ENCODE measurements around the gene TNK1.
"Not testable (repeated sequence)": the region's sequence is repeated elsewhere in the genome, so short reads cannot be mapped to it uniquely, and the experiment has no call there.

TNK1 gene

GRCh38 chr17:7334938-7335538, 45.9 kb upstream of the TNK1 start:
- Histone ChIP-seq H3K4me2 (ENCODE audit: low read depth, low read length, poor library complexity, severe bottlenecking) (no peak overlapping the region), H3K27ac (ENCODE audit: low read depth, low read length) (no peak overlapping the region)

GRCh38 chr17:7335765-7336164, 45.1 kb upstream of the TNK1 start:
- H3K36me3 ChIP-seq (ENCODE audit: low read length); H3K9me3 ChIP-seq (ENCODE audit: insufficient read depth, low read length); H3K9me2 ChIP-seq (replicated peaks; ENCODE audit: insufficient read depth, low read length); H4K20me1 ChIP-seq (ENCODE audit: low read depth, low read length); H3K27me3 ChIP-seq (ENCODE audit: low read length); H3F3A ChIP-seq (ENCODE audit: insufficient read depth): not testable (repeated sequence)
- peaks cover 12% of the 10 kb centered on the region; the same call in 1 of the 2 replicates for H3K79me2 ChIP-seq (ENCODE audit: insufficient read depth, low read length)
- peak overlapping the region; percentile 55 for H2AFZ ChIP-seq (ENCODE audit: low read depth, low read length, severe bottlenecking)
- peak overlapping the region; percentile 86 for H3K9ac ChIP-seq (ENCODE audit: low read length)
- H3K27ac ChIP-seq (ENCODE audit: low read depth, low read length), result peak overlapping the region; percentile 79; the same call in 1 of the 2 replicates
- H3K4me3 ChIP-seq (ENCODE audit: insufficient read depth, low read length, poor library complexity, severe bottlenecking), result peak overlapping the region; percentile 75
- H3K4me2 ChIP-seq (ENCODE audit: low read depth, low read length, poor library complexity, severe bottlenecking), result peak overlapping the region; percentile 87

More at GRCh38 chr17:7334938-7335538, 45.9 kb upstream of the TNK1 start:
- Histone ChIP-seq H3K9me2 (replicated peaks; ENCODE audit: insufficient read depth, low read length) (no peaks in the 10 kb centered on the region), H3K27me3 (ENCODE audit: low read length) (no peaks in the 10 kb centered on the region), H3F3A (ENCODE audit: insufficient read depth) (peaks cover 13% of the 10 kb centered on the region), H3K9me3 (ENCODE audit: insufficient read depth, low read length) (no peaks in the 10 kb centered on the region), H3K79me2 (ENCODE audit: insufficient read depth, low read length) (peaks cover 12% of the 10 kb centered on the region; the same call in 1 of the 2 replicates), H3K4me3 (ENCODE audit: insufficient read depth, low read length, poor library complexity, severe bottlenecking) (no peak overlapping the region), H4K20me1 (ENCODE audit: low read depth, low read length) (no peaks in the 10 kb centered on the region), H3K36me3 (ENCODE audit: low read length) (no peaks in the 10 kb centered on the region; the same call in 1 of the 2 replicates), H3K9ac (ENCODE audit: low read length) (no peak overlapping the region), H2AFZ (ENCODE audit: low read depth, low read length, severe bottlenecking) (no peak overlapping the region)
- TF ChIP-seq EZH2phosphoT487 (conservative IDR thresholded peaks at IDR 0.05; ENCODE audit: low read length), result no peak
- TF ChIP-seq CTCF (IDR thresholded peaks at IDR 0.05; ENCODE audit: insufficient read depth, low read length, poor library complexity, severe bottlenecking), result no peak

GRCh38 chr17:7336240-7337175, 44.4 kb upstream of the TNK1 start, which contains the start of gene ACAP1:
Gene ACAP1, plus strand, starts transcription at chr17:7336529. Its CDS starts 206 bp downstream, at chr17:7336735.
- peak within 1 kb of the TSS; percentile 87 for H3K4me2 ChIP-seq (ENCODE audit: low read depth, low read length, poor library complexity, severe bottlenecking)

DNA sequence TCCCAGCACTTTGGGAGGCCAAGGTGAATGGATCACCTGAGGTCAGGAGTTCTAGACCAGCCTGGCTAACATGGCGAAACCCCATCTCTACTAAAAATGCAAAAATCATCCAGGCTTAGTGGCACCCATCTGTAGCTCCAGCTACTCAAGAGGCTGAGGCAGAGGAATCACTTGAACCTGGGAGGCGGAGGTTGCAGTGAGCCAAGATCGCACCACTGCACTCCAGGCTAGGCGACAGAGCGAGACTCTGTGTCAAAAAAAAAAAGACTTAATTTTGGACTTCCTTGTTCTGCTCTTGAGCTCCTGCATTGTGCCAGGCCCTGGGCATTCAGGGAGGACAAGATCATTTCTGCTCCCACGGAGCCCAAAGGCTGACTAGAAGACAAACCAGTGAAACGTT, 43.3 kb upstream of the TNK1 start:
- not testable (repeated sequence) for H4K20me1 ChIP-seq (ENCODE audit: low read depth, low read length); H3K36me3 ChIP-seq (ENCODE audit: low read length); H2AFZ ChIP-seq (ENCODE audit: low read depth, low read length, severe bottlenecking); H3K9me2 ChIP-seq (replicated peaks; ENCODE audit: insufficient read depth, low read length); H3K27me3 ChIP-seq (ENCODE audit: low read length); H3F3A ChIP-seq (ENCODE audit: insufficient read depth); H3K9me3 ChIP-seq (ENCODE audit: insufficient read depth, low read length)
- Histone ChIP-seq H3K27ac (ENCODE audit: low read depth, low read length) (peak overlapping the region; percentile 79), H3K79me2 (ENCODE audit: insufficient read depth, low read length) (peaks cover 12% of the 10 kb centered on the region; the same call in 1 of the 2 replicates), H3K9ac (ENCODE audit: low read length) (peak overlapping the region; percentile 86), H3K4me2 (ENCODE audit: low read depth, low read length, poor library complexity, severe bottlenecking) (peak overlapping the region; percentile 87), H3K4me3 (ENCODE audit: insufficient read depth, low read length, poor library complexity, severe bottlenecking) (peak overlapping the region; percentile 75)

More at GRCh38 chr17:7336240-7337175, 44.4 kb upstream of the TNK1 start, which contains the start of gene ACAP1:
- H3F3A ChIP-seq (ENCODE audit: insufficient read depth), result peaks cover 9% of the 10 kb centered on the region; the same call in 1 of the 2 replicates
- H3K9me3 ChIP-seq (ENCODE audit: insufficient read depth, low read length), result no peaks in the 10 kb centered on the region
- no peak for TF ChIP-seq CTCF (IDR thresholded peaks at IDR 0.05; ENCODE audit: insufficient read depth, low read length, poor library complexity, severe bottlenecking)
- TF ChIP-seq EZH2phosphoT487 (conservative IDR thresholded peaks at IDR 0.05; ENCODE audit: low read length), result no peak
- H2AFZ ChIP-seq (ENCODE audit: low read depth, low read length, severe bottlenecking), result peak within 1 kb of the TSS; percentile 55
- peak within 1 kb of the TSS; percentile 86 for H3K9ac ChIP-seq (ENCODE audit: low read length)
- no peaks in the 10 kb centered on the region for H4K20me1 ChIP-seq (ENCODE audit: low read depth, low read length)
- H3K9me2 ChIP-seq (replicated peaks; ENCODE audit: insufficient read depth, low read length), result no peaks in the 10 kb centered on the region
- no peaks in the 10 kb centered on the region for H3K27me3 ChIP-seq (ENCODE audit: low read length)
- peak within 1 kb of the TSS; percentile 75 for H3K4me3 ChIP-seq (ENCODE audit: insufficient read depth, low read length, poor library complexity, severe bottlenecking)
- peaks cover 12% of the 10 kb centered on the region; the same call in 1 of the 2 replicates for H3K79me2 ChIP-seq (ENCODE audit: insufficient read depth, low read length)
- H3K36me3 ChIP-seq (ENCODE audit: low read length), result no peaks in the 10 kb centered on the region; the same call in 1 of the 2 replicates
- peak within 1 kb of the TSS; percentile 79 for H3K27ac ChIP-seq (ENCODE audit: low read depth, low read length)

Measured in SU-DHL-6 (cell line).